ENCODE data around the gene ZBTB45.

ZBTB45 gene

GRCh38 chr19:58558623-58559274 is 39.1 kb upstream of the ZBTB45 start:
- Mint-ChIP-seq H3K9me3 (no peaks in the 10 kb centered on the region), H3K27me3 (no peaks in the 10 kb centered on the region), H3K36me3 (ENCODE audit: insufficient read depth) (peaks cover 37% of the 10 kb centered on the region), H3K4me3 (peak overlapping the region; percentile 96), H3K4me1 (peaks cover 76% of the 10 kb centered on the region), H3K27ac (ENCODE audit: low read depth) (peak overlapping the region; percentile 94)
- DNase-seq (ENCODE audit: low spot score in 2 of 2), result peak; percentile 100
- peak; percentile 70 for ATAC-seq (replicated peaks; ENCODE audit: extremely low read depth, poor library complexity, severe bottlenecking)

GRCh38 chr19:58558066-58558622 is 38.5 kb upstream of the ZBTB45 start, which contains the start of gene UBE2M:
TSS of gene UBE2M (minus strand) at chr19:58558611. CDS start at chr19:58558381, 230 bp downstream.
- Mint-ChIP-seq H3K27me3 (no peaks in the 10 kb centered on the region), H3K4me1 (peaks cover 74% of the 10 kb centered on the region), H3K36me3 (ENCODE audit: insufficient read depth) (peaks cover 36% of the 10 kb centered on the region), H3K9me3 (no peaks in the 10 kb centered on the region), H3K4me3 (peak within 1 kb of the TSS; percentile 96), H3K27ac (ENCODE audit: low read depth) (peak within 1 kb of the TSS; percentile 94)
- ATAC-seq (replicated peaks; ENCODE audit: extremely low read depth, poor library complexity, severe bottlenecking) (peak; percentile 31), DNase-seq (ENCODE audit: low spot score in 2 of 2) (peak in 1 of 2 donors; percentile 45)

- no peak for DNase-seq (ENCODE audit: low spot score in 2 of 2)
- peak overlapping the region; percentile 96 for H3K4me3 Mint-ChIP-seq
These were observed 37.8 kb upstream of the ZBTB45 start for GRCh38 chr19:58557221-58558065.

GRCh38 chr19:58556622-58557220 is 37.1 kb upstream of the ZBTB45 start:
- Mint-ChIP-seq H3K4me1 (peaks cover 77% of the 10 kb centered on the region), H3K27me3 (no peaks in the 10 kb centered on the region), H3K36me3 (ENCODE audit: insufficient read depth) (peaks cover 39% of the 10 kb centered on the region), H3K9me3 (no peaks in the 10 kb centered on the region), H3K27ac (ENCODE audit: low read depth) (peak overlapping the region; percentile 78), H3K4me3 (peak overlapping the region; percentile 96)
- ATAC-seq (replicated peaks; ENCODE audit: extremely low read depth, poor library complexity, severe bottlenecking) (no peak), DNase-seq (ENCODE audit: low spot score in 2 of 2) (no peak)

More at GRCh38 chr19:58557221-58558065, 37.8 kb upstream of the ZBTB45 start:
- H3K4me1 Mint-ChIP-seq, result peaks cover 80% of the 10 kb centered on the region
- H3K36me3 Mint-ChIP-seq (ENCODE audit: insufficient read depth), result peaks cover 37% of the 10 kb centered on the region
- no peak for ATAC-seq (replicated peaks; ENCODE audit: extremely low read depth, poor library complexity, severe bottlenecking)
- H3K9me3 Mint-ChIP-seq, result no peaks in the 10 kb centered on the region
- H3K27me3 Mint-ChIP-seq, result no peaks in the 10 kb centered on the region
- peak overlapping the region; percentile 94 for H3K27ac Mint-ChIP-seq (ENCODE audit: low read depth)

- ATAC-seq (replicated peaks; ENCODE audit: extremely low read depth, poor library complexity, severe bottlenecking), result no peak
- Mint-ChIP-seq H3K9me3 (no peaks in the 10 kb centered on the region), H3K4me1 (peaks cover 72% of the 10 kb centered on the region), H3K36me3 (ENCODE audit: insufficient read depth) (peaks cover 43% of the 10 kb centered on the region), H3K4me3 (peak overlapping the region; percentile 96), H3K27ac (ENCODE audit: low read depth) (peak overlapping the region; percentile 78), H3K27me3 (no peaks in the 10 kb centered on the region)
- DNase-seq (ENCODE audit: low spot score in 2 of 2), result no peak
These were observed 36.5 kb upstream of the ZBTB45 start for GRCh38 chr19:58555920-58556621.

GRCh38 chr19:58555369-58555885 is 35.8 kb upstream of the ZBTB45 start:
- DNase-seq (ENCODE audit: low spot score in 2 of 2) (no peak), ATAC-seq (replicated peaks; ENCODE audit: extremely low read depth, poor library complexity, severe bottlenecking) (peak; percentile 5)
- H3K9me3 Mint-ChIP-seq, result no peaks in the 10 kb centered on the region
- H3K36me3 Mint-ChIP-seq (ENCODE audit: insufficient read depth), result peaks cover 47% of the 10 kb centered on the region
- peak overlapping the region; percentile 99 for H3K27ac Mint-ChIP-seq (ENCODE audit: low read depth)
- peaks cover 70% of the 10 kb centered on the region for H3K4me1 Mint-ChIP-seq
- H3K27me3 Mint-ChIP-seq, result no peaks in the 10 kb centered on the region
- peak overlapping the region; percentile 90 for H3K4me3 Mint-ChIP-seq

GRCh38 chr19:58554494-58555368 is 35.1 kb upstream of the ZBTB45 start, which contains the start of gene CHMP2A:
TSS of gene CHMP2A (minus strand) at chr19:58555105. CDS start at chr19:58554212, 893 bp downstream.
- H3K36me3 Mint-ChIP-seq (ENCODE audit: insufficient read depth), result peaks cover 52% of the 10 kb centered on the region
- H3K27me3 Mint-ChIP-seq, result no peaks in the 10 kb centered on the region

GRCh38 chr19:58553799-58554493 is 34.3 kb upstream of the ZBTB45 start:
- H3K9me3 Mint-ChIP-seq, result no peaks in the 10 kb centered on the region
- H3K4me1 Mint-ChIP-seq, result peaks cover 56% of the 10 kb centered on the region
- no peak for DNase-seq (ENCODE audit: low spot score in 2 of 2)
- H3K27me3 Mint-ChIP-seq, result no peaks in the 10 kb centered on the region
- no peak for ATAC-seq (replicated peaks; ENCODE audit: extremely low read depth, poor library complexity, severe bottlenecking)
- H3K36me3 Mint-ChIP-seq (ENCODE audit: insufficient read depth), result peaks cover 52% of the 10 kb centered on the region
- peak overlapping the region; percentile 99 for H3K27ac Mint-ChIP-seq (ENCODE audit: low read depth)
- peak overlapping the region; percentile 90 for H3K4me3 Mint-ChIP-seq

More at GRCh38 chr19:58554494-58555368, 35.1 kb upstream of the ZBTB45 start, which contains the start of gene CHMP2A:
- Mint-ChIP-seq H3K27ac (ENCODE audit: low read depth) (peak within 1 kb of the TSS; percentile 99), H3K9me3 (no peaks in the 10 kb centered on the region), H3K4me1 (peaks cover 64% of the 10 kb centered on the region), H3K4me3 (peak within 1 kb of the TSS; percentile 96)
- DNase-seq (ENCODE audit: low spot score in 2 of 2) (peak; percentile 96 to 97), ATAC-seq (replicated peaks; ENCODE audit: extremely low read depth, poor library complexity, severe bottlenecking) (peak; percentile 34)

- Mint-ChIP-seq H3K36me3 (ENCODE audit: insufficient read depth) (peaks cover 51% of the 10 kb centered on the region), H3K27me3 (no peaks in the 10 kb centered on the region), H3K9me3 (no peaks in the 10 kb centered on the region), H3K27ac (ENCODE audit: low read depth) (no peak overlapping the region), H3K4me1 (peaks cover 45% of the 10 kb centered on the region), H3K4me3 (peak overlapping the region; percentile 90)
- DNase-seq (ENCODE audit: low spot score in 2 of 2) (no peak), ATAC-seq (replicated peaks; ENCODE audit: extremely low read depth, poor library complexity, severe bottlenecking) (no peak)
These were observed 33.0 kb upstream of the ZBTB45 start for GRCh38 chr19:58552655-58553054.

- no peaks in the 10 kb centered on the region for H3K27me3 Mint-ChIP-seq
- peaks cover 56% of the 10 kb centered on the region for H3K36me3 Mint-ChIP-seq (ENCODE audit: insufficient read depth)
- H3K4me1 Mint-ChIP-seq, result peaks cover 38% of the 10 kb centered on the region
- DNase-seq (ENCODE audit: low spot score in 2 of 2) (no peak), ATAC-seq (replicated peaks; ENCODE audit: extremely low read depth, poor library complexity, severe bottlenecking) (no peak)
- H3K27ac Mint-ChIP-seq (ENCODE audit: low read depth), result no peak overlapping the region
- H3K9me3 Mint-ChIP-seq, result no peaks in the 10 kb centered on the region
- H3K4me3 Mint-ChIP-seq, result no peak overlapping the region
These were observed 32.2 kb upstream of the ZBTB45 start for GRCh38 chr19:58551577-58552471.

Data from central memory CD8-positive, alpha-beta T cell (primary cell).